ENCODE data around the gene TTC1.

- TF ChIP-seq, protein P1, sequence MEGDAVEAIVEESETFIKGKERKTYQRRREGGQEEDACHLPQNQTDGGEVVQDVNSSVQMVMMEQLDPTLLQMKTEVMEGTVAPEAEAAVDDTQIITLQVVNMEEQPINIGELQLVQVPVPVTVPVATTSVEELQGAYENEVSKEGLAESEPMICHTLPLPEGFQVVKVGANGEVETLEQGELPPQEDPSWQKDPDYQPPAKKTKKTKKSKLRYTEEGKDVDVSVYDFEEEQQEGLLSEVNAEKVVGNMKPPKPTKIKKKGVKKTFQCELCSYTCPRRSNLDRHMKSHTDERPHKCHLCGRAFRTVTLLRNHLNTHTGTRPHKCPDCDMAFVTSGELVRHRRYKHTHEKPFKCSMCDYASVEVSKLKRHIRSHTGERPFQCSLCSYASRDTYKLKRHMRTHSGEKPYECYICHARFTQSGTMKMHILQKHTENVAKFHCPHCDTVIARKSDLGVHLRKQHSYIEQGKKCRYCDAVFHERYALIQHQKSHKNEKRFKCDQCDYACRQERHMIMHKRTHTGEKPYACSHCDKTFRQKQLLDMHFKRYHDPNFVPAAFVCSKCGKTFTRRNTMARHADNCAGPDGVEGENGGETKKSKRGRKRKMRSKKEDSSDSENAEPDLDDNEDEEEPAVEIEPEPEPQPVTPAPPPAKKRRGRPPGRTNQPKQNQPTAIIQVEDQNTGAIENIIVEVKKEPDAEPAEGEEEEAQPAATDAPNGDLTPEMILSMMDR (IDR thresholded peaks at IDR 0.05) = no peak
- TF ChIP-seq EP300 (IDR thresholded peaks at IDR 0.05) (no peak), POLR2AphosphoS5 (IDR thresholded peaks at IDR 0.05) (no peak)
Observed at GRCh38 chr5:160057256-160057655, 48.3 kb downstream of the TTC1 start.
